Stimulated activated CD4-positive, alpha-beta T cell treated with anti-CD3 and anti-CD28 coated beads, Interleukin-4, amount 100 ng/mL, for 4 hours (primary cell): ENCODE results near the gene SLC25A53.

ENCODE experiments used
- DNase-seq, 2 experiments: peaks; one replicate each; pipeline ENCODE4 v3.0.0-alpha.2; 2020

The SLC25A53 gene, protein sequence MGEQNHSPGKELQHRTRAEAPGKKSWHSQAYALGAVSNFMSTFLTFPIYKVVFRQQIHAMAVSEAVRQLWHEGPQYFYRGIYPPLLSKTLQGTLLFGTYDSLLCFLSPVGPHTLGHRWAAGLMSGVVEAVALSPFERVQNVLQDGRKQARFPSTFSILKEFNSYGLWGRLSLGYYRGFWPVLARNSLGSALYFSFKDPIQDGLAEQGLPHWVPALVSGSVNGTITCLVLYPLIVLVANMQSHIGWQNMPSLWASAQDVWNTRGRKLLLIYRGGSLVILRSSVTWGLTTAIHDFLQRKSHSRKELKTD

DNA sequence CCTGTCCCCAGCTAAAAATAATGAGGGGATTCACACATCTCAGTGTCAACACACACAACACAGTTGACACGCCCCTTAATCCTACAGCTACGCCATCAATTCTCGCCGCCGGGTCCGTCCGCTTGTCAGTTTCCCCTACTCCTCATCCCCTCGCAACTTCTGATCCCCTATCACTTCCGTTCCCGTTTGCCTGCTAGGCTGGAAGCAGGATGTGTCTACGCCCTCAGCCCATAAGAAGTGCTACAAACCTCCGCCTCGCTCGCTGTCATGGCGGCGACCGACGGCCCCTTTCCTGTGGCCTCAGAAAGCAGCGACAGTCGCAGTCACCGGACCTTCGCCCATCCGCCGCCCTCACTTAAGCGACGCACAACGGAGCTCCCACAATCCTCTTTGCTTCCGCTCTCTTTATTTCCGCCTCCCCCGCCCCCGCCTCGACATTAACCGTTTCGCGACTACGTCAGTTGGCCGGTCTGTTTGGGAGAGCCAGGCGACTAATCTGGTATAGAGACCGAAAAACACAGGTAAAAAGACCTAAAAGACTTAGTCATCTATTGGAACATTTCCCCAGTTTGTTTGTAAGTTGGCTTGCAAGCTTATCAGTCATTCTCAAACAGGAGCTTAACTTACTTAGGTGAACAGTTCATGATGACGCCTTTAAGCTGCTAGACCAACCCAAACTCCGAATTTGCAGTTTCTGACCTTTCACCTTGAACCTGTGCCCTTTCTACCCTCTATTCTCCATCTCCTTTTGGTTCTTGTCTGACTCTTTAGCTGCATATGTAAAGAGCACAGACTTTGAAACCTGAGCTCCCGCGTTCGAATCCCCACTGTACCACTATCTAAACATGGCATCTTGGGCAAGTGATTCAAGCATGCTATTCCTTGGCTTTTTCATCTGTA is at the start of gene SLC25A53:
TSS of gene SLC25A53 (minus strand) at position 380 of the 900 bp plus-strand sequence. CDS start 51,752 bp downstream, outside the sequence.
- DNase-seq: peak; percentile 58 to 63

DNA sequence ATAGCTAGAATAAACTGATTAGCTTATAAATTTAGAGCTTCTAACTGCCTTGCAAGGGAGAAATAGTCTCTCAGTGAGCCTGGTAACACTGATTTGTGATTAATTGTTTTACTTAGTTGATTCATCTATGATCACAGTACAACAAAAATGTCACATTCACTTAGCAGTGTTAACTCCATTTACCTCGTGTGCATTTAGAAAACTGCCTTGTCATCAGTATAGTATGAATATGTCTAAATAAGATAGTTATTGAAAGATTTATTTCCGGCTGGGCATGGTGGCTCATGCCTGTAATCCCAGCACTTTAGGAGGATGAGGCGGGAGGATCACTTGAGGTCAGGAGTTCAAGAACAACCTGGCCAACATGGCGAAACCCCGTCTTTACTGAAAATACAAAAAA is 48.7 kb upstream of the SLC25A53 start:
- DNase-seq: no peak

DNA sequence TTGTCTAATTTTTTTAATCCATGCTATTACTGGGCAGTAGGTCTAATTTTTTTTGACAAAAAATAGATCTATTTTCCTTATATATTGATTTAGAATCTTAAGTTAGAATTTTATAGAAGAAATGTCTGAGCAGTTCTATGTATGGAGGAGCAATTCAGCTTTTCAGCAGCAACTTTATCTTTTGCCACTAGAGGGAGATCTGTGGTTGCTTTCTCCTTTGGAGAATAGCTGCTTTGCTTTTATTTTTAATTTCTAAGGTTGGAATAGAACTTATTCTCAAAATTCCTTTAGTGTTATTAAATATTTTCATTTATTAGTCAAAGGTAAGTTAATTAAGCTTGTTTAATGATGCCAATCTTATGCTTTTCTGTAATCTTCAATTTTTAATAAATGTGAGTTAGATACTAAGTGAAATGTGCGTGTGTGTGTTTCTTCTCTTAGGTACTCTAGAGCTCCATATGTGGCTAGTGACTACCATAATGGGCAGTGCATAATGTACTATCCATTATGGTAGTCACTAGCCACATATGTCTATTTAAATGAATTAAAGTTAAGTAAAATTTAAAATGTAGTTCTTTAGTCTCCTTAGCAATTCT is 38.8 kb upstream of the SLC25A53 start:
- no peak for DNase-seq

DNA sequence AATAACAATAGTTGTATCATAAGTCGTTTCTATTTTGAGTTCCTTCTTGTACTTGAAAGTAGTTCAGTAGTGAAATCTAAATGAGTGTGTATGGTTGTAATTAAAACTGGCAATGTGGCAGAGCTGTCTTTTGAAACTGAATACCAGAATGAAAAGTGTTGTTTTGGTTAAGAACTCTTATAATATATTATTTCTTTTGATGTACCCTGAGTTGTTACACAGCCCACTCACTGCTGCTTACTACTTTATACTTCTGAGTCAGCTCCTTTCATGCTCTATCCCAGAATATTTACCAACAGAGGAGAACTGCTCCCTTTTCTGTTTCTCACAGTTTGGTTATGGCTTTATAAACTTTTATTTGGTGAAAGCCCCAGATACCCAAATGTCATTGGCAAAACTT is 38.2 kb upstream of the SLC25A53 start:
- DNase-seq: no peak

DNA sequence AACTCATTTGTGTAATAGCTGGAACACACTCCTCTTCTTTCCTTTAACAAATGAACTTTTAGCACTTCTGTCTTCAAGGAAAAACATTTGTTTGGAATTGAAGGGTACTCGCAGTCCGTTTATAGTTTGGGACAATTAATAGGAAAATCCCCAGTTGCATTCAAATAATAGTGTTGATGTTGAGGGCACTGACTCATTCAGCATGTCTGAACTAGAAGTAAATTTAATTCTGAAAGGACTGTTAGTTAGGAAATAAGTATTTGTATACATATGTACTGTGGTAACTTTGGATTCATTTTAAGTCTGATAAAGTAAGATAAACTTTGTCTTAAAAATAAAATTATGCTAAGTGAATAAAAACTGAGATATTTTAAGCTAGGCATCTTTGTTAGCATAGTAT is 36.7 kb upstream of the SLC25A53 start:
- DNase-seq: no peak

DNA sequence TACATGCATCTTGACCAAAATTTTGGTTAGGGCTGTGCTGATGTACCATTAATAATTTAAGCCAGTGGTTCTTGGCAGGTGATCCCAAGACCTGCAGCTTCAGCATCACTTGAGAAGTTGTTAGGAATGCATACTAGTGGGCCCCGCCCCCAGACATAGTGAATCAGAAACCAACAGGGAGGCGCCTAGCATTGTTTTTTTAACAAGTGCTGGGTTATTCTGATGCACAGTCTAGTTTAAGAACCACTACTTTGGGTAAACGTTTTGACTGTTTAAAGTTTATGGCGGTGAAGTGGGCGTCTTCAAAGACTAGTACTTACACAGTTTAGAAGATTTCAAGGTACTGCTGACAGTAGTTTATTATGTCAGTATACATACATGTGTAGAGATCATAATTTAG is 33.0 kb upstream of the SLC25A53 start:
- no peak for DNase-seq

DNA sequence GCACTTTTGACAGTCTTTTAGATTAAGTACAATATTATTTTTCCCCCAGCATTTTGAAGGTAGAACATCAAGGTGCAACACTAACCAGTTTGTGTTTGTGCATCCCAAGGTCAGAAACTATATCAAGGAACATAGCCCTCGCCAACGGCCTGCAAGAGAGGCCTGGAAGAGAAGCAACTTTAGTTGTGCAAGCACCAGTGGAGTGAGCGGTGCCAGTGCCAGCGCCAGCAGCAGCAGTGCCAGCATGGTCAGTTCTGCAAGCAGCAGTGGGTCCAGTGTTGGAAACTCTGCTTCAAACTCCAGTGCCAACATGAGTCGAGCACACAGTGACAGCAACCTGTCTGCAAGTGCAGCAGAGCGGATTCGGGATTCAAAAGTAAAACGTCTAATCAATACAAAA is 31.1 kb upstream of the SLC25A53 start:
- no peak for DNase-seq

DNA sequence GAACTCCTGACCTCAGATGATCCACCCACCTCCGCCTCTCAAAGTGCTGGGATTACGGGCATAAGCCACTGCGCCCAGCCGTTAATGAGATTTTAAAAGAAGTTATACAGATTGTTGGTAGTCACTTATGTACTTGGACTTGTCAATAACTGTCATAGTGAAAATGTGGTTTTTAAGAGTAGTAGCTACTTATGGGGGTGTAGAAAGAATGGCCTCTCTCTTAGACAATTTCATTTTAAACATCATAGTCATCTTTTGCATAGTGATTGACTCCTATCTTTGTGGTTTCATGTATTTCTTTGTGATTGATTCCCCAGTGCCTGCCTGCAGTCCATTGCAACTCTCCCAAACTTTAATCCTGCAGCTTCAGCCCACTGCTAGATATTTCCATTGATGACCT is 26.9 kb upstream of the SLC25A53 start:
- no peak for DNase-seq

DNA sequence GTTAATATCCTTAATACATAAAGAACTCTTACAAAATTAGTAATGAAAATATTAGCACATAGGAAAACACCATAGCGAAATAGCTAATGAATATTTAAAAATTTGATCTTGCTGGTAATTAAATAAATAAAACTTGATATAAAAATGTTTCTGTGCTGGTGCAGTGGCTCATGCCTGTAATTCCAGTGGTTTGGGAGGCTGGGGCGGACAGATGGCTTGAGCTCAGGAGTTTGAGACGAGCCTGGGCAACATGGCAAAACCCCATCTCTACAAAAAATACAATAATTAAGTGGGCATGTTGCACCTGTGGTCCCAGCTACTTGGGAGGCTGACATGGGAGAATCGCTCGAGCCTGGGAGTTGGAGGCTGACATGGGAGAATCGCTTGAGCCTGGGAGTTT is 17.0 kb upstream of the SLC25A53 start:
- DNase-seq: no peak

DNA sequence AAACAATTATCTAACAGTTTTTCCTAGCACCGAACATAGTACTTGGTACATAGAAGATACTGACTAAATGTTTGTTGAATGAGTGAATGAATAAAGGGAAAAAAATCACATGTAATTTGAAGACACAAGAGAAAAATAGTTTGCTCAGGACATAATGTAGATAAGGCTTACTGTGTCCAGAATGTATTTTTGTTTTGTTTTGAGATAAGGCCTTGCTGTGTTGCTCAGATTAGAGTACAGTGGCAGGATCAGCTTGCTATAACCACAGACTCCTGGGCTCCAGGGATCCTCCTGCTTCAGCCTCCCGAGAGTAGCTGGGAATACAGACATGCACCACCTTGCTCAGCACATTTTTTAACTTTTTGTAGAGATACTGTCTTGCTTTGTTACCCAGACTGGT is 16.0 kb upstream of the SLC25A53 start:
- no peak for DNase-seq

DNA sequence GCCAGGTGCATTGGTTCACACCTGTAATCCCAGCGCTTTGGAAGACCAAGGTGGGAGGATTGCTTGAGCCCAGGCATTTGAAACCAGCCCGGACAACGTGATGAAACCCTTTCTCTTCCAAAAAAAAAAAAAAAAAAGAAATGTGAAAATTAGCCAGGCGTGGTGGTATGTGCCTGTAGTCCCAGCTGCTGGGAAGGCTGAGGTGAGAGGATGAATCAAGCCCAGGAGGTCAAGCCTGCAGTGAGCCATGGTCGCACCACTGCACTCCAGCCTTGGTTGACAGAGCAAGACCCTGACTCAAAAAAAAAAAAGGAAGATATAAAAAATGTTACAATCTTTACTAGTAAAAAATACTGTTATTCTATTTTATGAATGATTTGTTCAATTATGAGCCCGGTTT is 15.3 kb upstream of the SLC25A53 start:
- no peak for DNase-seq

DNA sequence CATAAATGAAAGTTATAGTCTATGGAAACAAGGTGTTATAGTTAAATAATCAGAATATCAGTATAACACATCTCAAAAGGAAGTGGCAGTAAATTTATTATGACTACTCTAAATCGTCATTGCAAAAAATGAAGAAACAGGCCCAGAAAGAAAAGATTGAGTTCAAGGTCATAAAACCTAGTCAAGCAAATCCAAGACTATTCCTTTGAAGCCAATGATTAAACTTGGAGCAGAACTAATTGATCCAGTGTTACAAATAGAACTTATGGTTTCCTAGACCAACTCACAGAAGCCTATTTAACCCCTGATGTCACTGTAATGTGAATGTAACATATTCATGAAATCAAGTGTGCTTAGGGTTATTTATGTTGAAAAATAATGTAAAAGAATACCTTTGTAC is 11.3 kb upstream of the SLC25A53 start:
- no peak for DNase-seq

DNA sequence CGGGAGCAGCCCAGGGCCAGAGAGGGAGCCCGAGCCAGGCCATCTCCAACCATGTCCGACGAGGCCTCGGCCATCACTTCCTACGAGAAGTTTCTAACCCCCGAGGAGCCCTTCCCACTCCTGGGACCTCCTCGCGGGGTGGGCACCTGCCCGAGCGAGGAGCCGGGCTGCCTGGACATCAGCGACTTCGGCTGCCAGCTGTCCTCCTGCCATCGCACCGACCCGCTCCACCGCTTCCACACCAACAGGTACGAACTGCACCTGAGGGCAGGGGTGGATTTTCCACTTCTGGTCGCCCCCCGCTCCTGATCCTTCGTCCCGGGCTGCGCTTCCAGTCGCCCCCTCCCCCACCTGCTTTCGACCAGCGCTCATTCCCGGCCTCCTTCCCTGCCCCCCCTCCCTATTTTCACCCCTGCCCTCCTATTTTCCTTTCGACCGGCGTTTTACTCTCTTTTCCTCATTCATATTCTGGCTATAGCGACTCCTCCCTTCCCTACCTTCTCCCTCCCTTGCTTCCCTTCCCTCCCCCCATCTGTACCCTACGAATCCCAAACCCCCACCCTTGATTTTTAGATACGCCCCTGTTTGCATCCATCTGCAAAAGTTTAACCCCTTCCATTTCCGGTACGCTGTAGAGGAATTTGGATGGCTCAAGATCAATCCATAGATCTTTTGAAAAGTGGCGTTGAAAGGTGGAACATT is 10.1 kb upstream of the SLC25A53 start:
- no peak for DNase-seq

DNA sequence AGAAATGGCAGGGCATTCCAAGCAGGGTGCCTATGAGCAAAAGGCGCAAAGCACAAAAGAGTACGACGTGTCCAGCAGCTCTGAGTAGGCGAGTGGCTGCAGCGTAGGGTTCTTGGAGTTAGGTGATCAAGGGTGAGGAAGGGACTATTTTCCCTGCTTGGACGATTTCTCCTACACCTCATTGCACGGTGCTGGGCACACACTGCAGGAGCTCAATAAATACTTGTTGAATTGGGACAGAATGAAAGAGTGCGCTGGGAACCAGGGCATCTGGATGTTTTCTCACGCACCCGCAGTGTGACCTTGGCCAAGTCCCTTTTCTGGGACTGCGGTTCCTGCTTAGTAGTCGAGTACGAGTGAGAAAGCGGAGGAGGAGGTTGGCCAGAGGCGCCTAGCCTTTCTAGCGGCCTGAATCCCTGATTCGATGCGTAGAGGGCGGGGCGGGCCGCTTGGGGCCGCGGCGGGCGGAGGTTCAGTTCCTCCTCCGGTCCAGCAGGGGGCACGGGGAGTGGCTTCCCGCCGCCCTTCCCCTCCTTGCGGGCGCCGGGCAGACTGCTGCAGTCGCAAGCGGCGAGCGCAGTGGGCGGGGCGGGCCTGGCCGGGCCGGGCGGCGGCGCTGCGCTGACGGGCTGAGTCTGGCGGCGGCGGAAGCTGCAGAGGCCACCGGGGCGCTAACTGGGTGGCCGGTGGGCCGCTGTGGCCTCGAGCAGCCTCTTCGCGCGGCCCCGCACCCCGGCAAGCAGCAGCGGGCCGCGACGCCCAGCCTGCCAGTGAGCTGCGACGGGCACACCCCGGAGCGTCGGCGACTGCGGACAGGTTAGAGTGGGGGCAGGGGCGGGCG is 9.3 kb upstream of the SLC25A53 start, which contains the start of gene FAM199X:
TSS of gene FAM199X (plus strand) at position 560 of the 841 bp plus-strand sequence. CDS start 333 bp downstream, outside the sequence.
- DNase-seq: peak; percentile 76 to 77

DNA sequence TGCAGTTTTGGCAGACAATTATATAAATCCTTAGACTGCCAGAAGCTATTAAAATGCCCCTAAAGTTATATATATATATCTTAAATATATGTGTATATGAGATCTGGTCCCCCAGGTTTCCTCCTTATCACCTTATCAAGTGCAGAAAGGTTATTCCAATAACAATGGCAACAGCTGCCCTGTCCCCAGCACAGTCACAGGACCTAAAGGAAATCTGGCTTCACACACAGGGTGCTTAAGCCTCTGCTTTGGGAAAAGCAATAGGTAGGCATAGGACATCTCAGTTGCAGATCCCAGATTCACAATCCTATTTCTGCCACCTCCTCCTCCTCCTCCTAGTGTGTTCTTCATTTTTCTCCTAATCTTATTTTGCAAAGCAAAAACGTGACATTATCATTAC is 5.8 kb downstream of the SLC25A53 start:
- DNase-seq: no peak

DNA sequence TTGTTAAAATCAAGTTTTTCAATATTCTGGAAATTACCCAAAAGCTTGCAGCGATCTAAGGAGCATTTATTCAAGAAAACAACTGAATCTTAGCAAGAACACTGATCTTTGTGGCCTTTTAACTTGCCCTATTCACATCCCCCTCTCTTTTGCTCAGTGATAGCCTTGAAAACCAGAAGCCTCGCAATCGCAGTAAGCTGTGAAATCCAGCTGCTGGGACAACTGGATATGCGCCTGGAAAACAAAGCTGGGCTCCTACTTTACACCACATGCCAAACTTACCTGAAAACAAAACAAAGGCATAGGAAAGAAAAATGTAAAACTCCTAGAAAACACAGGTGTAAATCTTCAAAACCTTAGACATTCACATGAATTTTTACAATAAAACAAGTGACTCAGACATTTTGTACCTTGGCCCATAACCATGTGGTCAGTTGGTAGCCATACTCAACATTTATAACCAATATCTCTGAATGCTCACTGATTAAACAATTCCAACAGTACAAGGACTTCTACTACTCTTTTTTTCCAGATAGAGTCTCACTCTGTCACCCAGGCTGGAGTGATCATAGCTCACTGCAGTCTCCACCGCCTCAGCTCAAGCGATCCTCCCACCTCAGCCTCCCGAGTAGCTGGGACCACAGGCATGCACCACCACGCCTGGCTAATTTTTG is 15.6 kb downstream of the SLC25A53 start:
- DNase-seq: no peak

DNA sequence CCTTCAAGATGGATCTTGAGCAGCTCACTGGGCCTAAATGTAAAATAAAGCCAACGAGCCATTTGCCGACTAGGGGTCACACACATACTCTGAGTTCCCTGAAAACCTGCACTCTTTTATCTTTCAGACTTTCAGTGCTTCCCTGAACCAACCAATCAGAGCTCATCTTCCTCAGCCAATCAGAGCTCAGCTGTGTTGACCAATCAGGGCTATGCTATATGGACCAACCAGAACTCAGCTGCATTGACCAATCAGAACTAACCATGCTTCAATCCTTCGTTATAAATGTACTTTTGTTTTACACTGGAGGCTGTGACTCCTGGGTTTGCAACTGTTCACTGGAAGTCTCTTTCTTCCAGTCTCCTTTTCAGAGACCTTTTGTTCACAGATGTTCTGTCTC is 19.3 kb downstream of the SLC25A53 start:
- DNase-seq: no peak

DNA sequence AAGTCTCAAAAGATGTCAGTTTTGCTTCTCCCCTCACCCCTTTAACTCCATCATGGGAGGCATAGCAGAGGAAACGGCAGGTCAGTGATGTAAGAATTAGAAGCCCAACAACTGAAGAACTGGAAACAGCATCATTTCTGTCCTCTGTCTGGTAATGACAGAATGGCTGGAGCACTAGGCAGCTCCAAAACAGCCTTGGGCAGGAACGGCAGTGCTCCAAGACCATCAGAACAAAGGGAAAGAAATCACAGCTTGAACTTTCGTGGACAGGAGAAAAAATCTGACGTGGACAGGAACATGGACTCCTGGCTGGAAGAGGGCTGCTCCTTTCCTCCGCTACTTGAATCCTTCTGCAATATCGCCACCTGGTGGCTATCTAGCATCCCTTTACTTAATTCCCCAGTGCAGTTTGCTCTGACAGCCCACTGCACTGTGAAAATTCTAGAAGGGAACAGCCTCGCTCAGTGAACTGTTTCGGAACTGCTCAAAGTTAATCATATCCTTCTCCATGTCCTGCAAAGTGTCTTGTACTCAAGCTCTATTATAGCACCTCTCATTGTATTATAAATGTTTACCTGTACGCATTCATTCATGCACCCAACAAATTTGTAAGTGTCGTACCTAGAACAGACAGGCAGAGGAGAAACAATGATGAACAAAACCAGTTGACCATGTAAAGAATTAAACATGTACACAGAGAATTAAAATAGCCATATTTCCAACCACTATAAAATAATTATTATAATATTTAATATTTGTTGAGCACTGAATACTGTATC is 20.4 kb downstream of the SLC25A53 start:
- peak in 1 of 2 experiments; percentile 23 for DNase-seq

DNA sequence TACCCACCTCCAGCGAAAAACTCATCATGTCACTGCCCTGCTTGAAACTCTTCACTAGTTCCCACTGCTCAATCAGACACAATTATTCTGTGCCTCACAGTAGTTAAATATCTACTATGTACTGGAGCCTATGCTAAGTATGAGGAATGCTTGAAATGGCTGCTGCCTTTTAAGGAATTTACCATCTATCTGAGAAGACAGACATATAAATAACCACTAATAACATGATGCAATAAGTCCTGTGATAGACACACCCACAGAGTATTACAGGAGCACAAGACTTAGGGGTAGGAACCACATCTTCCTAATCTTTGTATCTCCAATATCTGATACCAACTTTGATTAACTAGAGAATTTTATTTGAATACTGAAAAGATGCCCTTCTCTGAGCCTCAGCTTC is 21.1 kb downstream of the SLC25A53 start:
- no peak for DNase-seq

DNA sequence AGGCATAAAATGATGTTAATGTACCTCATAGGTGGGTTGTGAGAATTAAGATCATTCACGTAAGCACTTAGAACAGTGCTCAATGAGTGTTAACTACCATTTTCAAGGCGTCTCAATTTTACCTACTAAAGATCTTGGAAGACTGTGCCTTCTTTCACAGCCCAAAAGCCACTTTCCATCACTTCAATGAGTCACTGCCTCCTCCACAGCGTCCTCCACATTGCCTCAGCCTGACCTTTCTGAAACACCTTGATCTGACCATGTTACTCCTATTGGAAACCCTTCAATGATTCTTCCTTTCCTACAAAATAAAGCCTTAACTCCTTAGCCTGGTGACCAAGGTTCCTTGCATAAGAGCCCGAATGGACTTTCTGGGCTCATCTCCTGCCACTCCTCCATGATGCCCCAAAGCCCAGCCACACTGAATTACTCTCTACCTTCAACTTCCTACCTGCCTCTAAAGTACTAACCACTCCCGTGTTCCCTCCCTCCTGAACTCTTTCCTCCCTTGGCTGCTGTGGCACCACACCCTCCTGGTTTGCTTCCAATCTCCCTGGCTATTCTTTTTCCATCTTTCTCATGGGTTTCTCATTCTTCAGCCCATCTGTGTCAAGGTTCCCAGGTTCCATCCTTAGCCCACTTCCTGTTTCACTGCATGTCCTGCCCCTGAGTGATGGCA is 22.1 kb downstream of the SLC25A53 start:
- no peak for DNase-seq
